Middle frontal gyrus (tissue), 1 donor: ENCODE data around the gene CACNA1S.

Experiments
- DNase-seq: peaks from one replicate; pipeline ENCODE4 v3.0.0-alpha.2; 2015; ENCODE audit warnings: low spot score; ENCODE audit errors: extremely low spot score

CACNA1S gene

GRCh38 chr1:201014816-201015200, 97.4 kb downstream of the CACNA1S start:
- no peak for DNase-seq

GRCh38 chr1:201013991-201014815, 98.0 kb downstream of the CACNA1S start:
- no peak for DNase-seq

GRCh38 chr1:201013031-201013485, 99.2 kb downstream of the CACNA1S start:
- no peak for DNase-seq

GRCh38 chr1:201011616-201012015, 100.6 kb downstream of the CACNA1S start:
- no peak for DNase-seq

- DNase-seq, result no peak
These were observed 102.1 kb downstream of the CACNA1S start for GRCh38 chr1:201009962-201010645.

- DNase-seq, result no peak
These were observed 103.4 kb downstream of the CACNA1S start for GRCh38 chr1:201008666-201009360.

GRCh38 chr1:201007481-201007880, 104.7 kb downstream of the CACNA1S start:
- no peak for DNase-seq

- DNase-seq, result no peak
These were observed 105.8 kb downstream of the CACNA1S start for GRCh38 chr1:201006450-201006849.

- DNase-seq, result no peak
These were observed 107.5 kb downstream of the CACNA1S start for GRCh38 chr1:201004732-201005131.

- no peak for DNase-seq
These were observed 108.1 kb downstream of the CACNA1S start for GRCh38 chr1:201004154-201004553.

- no peak for DNase-seq
These were observed 109.7 kb downstream of the CACNA1S start for GRCh38 chr1:201002510-201002909.

GRCh38 chr1:201001962-201002361, 110.3 kb downstream of the CACNA1S start:
- no peak for DNase-seq

GRCh38 chr1:201000391-201000790, 111.8 kb downstream of the CACNA1S start:
- DNase-seq, result no peak

- DNase-seq, result no peak
These were observed 112.6 kb downstream of the CACNA1S start for GRCh38 chr1:200999667-201000066.

- DNase-seq, result no peak
These were observed 113.9 kb downstream of the CACNA1S start for GRCh38 chr1:200998323-200998722.

GRCh38 chr1:200992382-200993048, 119.7 kb downstream of the CACNA1S start:
- no peak for DNase-seq

GRCh38 chr1:200991097-200991614, 121.1 kb downstream of the CACNA1S start:
- DNase-seq, result no peak

GRCh38 chr1:200990114-200990513, 122.1 kb downstream of the CACNA1S start:
- no peak for DNase-seq
